ENCODE measurements around the gene TIFAB.

Gene TIFAB

GRCh38 chr5:135458356-135458755, 6.2 kb upstream of the TIFAB start (continued):
- TF ChIP-seq TSHZ2 (CRISPR knock-in tag; IDR thresholded peaks at IDR 0.05) = no peak

GRCh38 chr5:135457424-135458071, 5.4 kb upstream of the TIFAB start:
- TF ChIP-seq TSHZ2 (CRISPR knock-in tag; IDR thresholded peaks at IDR 0.05) = no peak
- no peak for TF ChIP-seq SNAI2 (CRISPR knock-in tag; IDR thresholded peaks at IDR 0.05)
- no peak for TF ChIP-seq OSR1 (CRISPR knock-in tag; IDR thresholded peaks at IDR 0.05)
- TF ChIP-seq ZFP3 (CRISPR knock-in tag; IDR thresholded peaks at IDR 0.05) = no peak
- peak; percentile 91 for ATAC-seq

- ATAC-seq = peak; percentile 8; the same call in 1 of the 3 replicates
- no peak for TF ChIP-seq ESRRG (CRISPR knock-in tag; IDR thresholded peaks at IDR 0.05)
- TF ChIP-seq BACH2 (CRISPR knock-in tag; IDR thresholded peaks at IDR 0.05; ENCODE audit: borderline replicate concordance) = no peak
- no peak for TF ChIP-seq ZC3H10 (CRISPR knock-in tag; IDR thresholded peaks at IDR 0.05)
- no peak for TF ChIP-seq CREB5 (CRISPR knock-in tag; IDR thresholded peaks at IDR 0.05; ENCODE audit: low read depth)
- TF ChIP-seq RARB (CRISPR knock-in tag; IDR thresholded peaks at IDR 0.05) = no peak
Measured at GRCh38 chr5:135456238-135457099, 4.3 kb upstream of the TIFAB start.

- TF ChIP-seq ZNF70 (CRISPR knock-in tag; IDR thresholded peaks at IDR 0.05) (no peak), ZFP30 (CRISPR knock-in tag; IDR thresholded peaks at IDR 0.05) (no peak), PPARA (CRISPR knock-in tag; IDR thresholded peaks at IDR 0.05; ENCODE audit: borderline replicate concordance) (no peak), ESRRG (CRISPR knock-in tag; IDR thresholded peaks at IDR 0.05) (no peak), PATZ1 (CRISPR knock-in tag; IDR thresholded peaks at IDR 0.05; ENCODE audit: borderline replicate concordance) (no peak), POU6F1 (CRISPR knock-in tag; IDR thresholded peaks at IDR 0.05; ENCODE audit: borderline replicate concordance, low read depth) (no peak), RARB (CRISPR knock-in tag; IDR thresholded peaks at IDR 0.05) (no peak), ZC3H10 (CRISPR knock-in tag; IDR thresholded peaks at IDR 0.05) (no peak), ARNTL (CRISPR knock-in tag; IDR thresholded peaks at IDR 0.05; ENCODE audit: borderline replicate concordance, low read depth) (no peak), BACH2 (CRISPR knock-in tag; IDR thresholded peaks at IDR 0.05; ENCODE audit: borderline replicate concordance) (no peak)
Measured at GRCh38 chr5:135455876-135456237, 3.7 kb upstream of the TIFAB start.

More at GRCh38 chr5:135455876-135456237, 3.7 kb upstream of the TIFAB start:
- ATAC-seq = no peak
